GM21367 (cell line): ENCODE data around the gene TRIP4.
A peak's percentile ranks its signal among the peaks of the same experiment; 100 is the strongest.
"Not testable (repeated sequence)": the region's sequence is repeated elsewhere in the genome, so short reads cannot be mapped to it uniquely, and the experiment has no call there.

Experiments used
- ATAC-seq: cut with Tn5 transposase; IDR thresholded peaks from one replicate; pipeline ENCODE4 v1.9.1; 2021; ENCODE audit not compliant: unreplicated experiment

Gene TRIP4

GRCh38 chr15:64381000-64381751 is 6.5 kb upstream of the TRIP4 start, which contains the start of gene PCLAF:
PCLAF (minus strand) TSS chr15:64381441; CDS start chr15:64381371, 70 bp downstream.
- peak; percentile 87 for ATAC-seq

- no peak for ATAC-seq
Observed at GRCh38 chr15:64383760-64384159, 3.9 kb upstream of the TRIP4 start.

GRCh38 chr15:64386291-64386690 is 1.3 kb upstream of the TRIP4 start:
- no peak for ATAC-seq

GRCh38 chr15:64389036-64389435 is 1.4 kb downstream of the TRIP4 start:
- ATAC-seq = no peak

- ATAC-seq = not testable (repeated sequence)
Observed at GRCh38 chr15:64392471-64392870, 4.8 kb downstream of the TRIP4 start.

- ATAC-seq = no peak
Observed at GRCh38 chr15:64396789-64397188, 9.2 kb downstream of the TRIP4 start.

- no peak for ATAC-seq
Observed at GRCh38 chr15:64398575-64398974, 10.9 kb downstream of the TRIP4 start.

GRCh38 chr15:64400583-64400982 is 12.9 kb downstream of the TRIP4 start:
- ATAC-seq = no peak

- ATAC-seq = no peak
Observed at GRCh38 chr15:64412216-64412615, 24.6 kb downstream of the TRIP4 start.

- no peak for ATAC-seq
Observed at GRCh38 chr15:64422697-64423096, 35.1 kb downstream of the TRIP4 start.

- no peak for ATAC-seq
Observed at GRCh38 chr15:64423970-64424369, 36.3 kb downstream of the TRIP4 start.

GRCh38 chr15:64425221-64425620 is 37.6 kb downstream of the TRIP4 start:
- no peak for ATAC-seq

- ATAC-seq = no peak
Observed at GRCh38 chr15:64426845-64427465, 39.3 kb downstream of the TRIP4 start.

- ATAC-seq = no peak
Observed at GRCh38 chr15:64429448-64429847, 41.8 kb downstream of the TRIP4 start.

- ATAC-seq = no peak
Observed at GRCh38 chr15:64430000-64430735, 42.5 kb downstream of the TRIP4 start.

GRCh38 chr15:64437982-64438381 is 50.3 kb downstream of the TRIP4 start:
- no peak for ATAC-seq

GRCh38 chr15:64438653-64439447 is 51.2 kb downstream of the TRIP4 start:
- no peak for ATAC-seq

- no peak for ATAC-seq
Observed at GRCh38 chr15:64441852-64442251, 54.2 kb downstream of the TRIP4 start.

- ATAC-seq = no peak
Observed at GRCh38 chr15:64443016-64443415, 55.4 kb downstream of the TRIP4 start.

GRCh38 chr15:64443747-64444621 is 56.3 kb downstream of the TRIP4 start:
- no peak for ATAC-seq
